GM10847 (cell line): ENCODE measurements around the gene WWOX.

Source experiments
- POLR2A ChIP-seq: IDR thresholded peaks from 2 replicates; pipeline ENCODE4 v1.6.1; 2011; ENCODE audit not compliant: insufficient read length; ENCODE audit errors: extremely low read depth

The WWOX gene

DNA sequence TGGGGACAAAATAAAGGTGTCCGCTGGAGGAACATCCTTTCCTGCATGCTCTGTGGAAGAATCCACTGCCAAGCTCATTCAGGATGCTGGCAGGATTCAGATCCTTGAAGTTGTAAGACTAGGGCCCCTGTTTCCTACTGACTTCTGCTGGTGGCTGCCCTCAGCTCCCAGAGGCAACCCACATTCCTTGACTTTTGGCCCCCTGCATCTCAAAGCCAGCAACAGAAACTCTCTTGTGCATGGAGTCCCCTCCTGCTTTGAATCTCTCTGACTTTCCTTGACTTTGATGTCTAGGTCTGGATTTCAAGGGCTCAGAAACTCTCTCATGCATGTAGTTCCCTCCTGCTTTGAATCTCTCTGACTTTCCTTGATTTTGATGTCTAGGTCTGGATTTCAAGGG is 461.5 kb downstream of the WWOX start:
- no peak for TF ChIP-seq POLR2A

DNA sequence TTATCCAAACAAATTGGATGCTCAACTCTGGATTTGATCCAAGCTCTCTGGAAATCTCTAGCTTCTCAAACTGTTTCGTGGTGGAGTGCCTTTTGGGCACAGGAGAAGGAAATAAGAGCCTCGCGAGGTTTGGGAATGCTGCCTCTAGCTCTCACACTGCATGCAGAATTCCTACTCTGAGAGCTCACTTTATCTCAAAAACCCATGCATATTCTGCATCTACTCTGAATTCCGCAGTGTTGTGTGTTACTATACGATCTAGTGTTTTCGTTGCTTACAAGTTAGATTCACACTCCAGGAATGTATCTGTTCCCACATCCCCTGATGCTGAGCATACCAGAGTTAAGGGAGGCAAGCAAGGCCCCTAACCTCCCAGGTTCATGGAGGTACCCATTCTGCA is 462.7 kb downstream of the WWOX start:
- TF ChIP-seq POLR2A, result no peak

DNA sequence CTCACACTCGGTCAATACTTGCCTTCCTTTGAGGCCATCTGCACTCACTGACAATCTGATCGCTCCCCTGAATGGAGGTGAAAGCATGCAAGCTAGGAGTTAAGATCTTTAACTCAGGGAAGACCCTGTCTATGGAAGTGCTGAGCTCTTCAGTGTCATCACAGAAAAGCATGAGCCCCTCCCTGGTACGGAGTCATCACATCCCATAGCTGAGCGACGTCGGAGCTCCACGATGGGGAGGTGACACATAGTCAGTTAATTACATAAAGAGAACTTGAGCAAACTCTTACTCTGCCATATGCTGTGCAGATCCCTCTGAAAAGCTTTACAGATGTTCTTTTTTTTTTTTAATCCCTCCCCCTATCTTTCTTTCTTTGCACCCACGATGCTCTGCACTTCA is 463.2 kb downstream of the WWOX start:
- TF ChIP-seq POLR2A, result no peak

DNA sequence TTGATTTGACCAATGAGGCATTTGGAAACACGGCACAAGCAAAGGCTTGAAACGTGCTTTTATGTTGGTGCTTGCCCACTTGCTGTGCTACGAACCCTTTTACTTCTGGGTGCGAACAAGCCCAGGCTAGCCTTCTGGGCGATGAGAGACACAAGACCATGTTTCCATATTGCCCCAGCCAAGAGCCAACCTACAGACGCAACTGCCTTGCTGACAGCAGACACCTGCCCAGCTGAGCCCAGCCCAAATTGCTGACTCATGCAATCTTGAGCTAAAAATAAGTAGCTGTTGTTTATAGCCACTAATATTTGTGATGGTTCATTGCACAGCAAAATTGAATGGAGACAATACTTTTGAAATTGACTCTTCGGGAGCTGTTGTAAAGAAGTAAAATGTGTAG is 464.5 kb downstream of the WWOX start:
- no peak for TF ChIP-seq POLR2A

DNA sequence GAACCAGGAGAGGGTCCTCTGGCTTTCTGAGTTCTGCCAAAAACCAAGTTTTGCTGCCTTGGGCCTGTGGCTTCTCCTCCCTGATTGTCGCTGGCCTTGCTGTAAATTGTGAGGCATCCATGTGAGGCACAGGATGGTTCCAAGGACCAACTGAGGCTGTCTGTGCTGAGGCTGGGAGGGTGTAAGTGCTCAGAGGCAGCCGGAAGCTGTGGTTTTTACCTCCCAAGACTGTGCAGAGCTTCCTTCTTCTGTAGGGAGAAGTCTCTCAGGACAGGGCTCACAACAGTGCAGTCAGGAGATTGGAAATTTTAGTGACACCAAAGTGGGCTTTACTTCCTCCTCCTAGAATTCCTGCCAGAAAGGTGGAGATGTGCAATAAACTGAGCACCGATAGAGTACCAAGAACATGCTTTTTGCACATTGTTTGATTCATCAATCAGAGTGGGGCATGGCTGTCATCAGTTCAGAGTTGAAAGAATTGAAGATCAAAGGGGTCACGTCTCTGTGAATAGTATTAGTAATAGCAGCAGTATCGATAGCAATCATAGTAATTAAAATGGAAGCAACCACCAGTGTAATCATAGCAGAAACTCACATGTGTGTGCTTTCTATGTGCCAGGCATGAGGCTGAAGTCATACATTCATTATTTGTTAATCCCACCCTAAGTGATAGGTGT is 467.1 kb downstream of the WWOX start:
- TF ChIP-seq POLR2A, result no peak

DNA sequence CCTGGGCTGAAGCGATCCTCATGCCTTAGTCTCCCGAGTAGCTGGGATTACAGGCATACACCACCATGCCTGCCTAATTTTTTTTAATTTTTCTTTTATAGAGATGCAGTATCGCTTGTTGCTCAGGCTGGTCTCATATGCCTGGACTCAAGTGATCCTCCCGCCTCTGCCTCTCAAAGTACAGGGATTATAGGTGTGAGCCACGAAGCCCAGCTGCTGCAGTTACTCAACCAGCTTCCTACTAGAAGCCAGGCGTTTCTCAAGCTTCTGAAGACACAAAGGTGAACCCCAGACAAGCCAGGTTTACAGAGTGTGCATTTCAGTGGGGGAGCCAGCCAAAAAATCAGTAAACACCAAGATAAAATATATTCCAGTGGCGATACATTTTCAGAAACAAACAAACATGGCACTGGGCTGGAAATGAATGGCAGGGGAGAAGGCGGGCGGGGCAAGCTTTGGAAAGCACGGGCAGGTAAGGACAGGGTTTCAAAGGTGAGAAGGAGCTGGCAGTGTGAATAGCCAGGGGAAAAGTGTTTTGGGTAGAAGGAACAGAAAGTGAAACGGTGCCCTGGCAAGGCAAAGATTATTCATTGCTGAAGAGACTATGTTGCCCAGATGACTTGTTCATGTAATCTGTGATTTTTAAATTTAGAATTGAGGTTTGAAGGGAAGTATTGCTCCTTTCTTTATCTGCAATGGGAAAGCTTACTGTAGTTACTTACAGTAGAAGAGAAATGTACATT is 471.1 kb downstream of the WWOX start:
- no peak for TF ChIP-seq POLR2A

DNA sequence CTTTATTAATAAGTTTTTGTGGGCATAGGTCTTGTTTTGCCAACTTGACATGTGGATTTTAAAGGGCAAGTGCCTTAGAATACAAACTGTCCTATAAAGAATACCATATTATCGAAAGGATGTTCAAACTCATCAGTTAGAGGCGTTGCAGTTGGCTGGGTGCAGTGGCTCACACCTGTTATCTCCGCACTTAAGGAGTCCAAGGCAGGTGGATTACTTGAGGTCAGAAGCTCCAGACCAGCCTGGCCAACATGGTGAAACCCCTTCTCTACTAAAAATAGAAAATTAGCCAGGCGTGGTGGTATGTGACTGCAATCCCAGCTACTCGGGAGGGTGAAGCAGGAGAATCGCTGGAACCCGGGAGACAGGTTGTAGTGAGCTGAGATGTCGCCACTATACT is 472.0 kb downstream of the WWOX start:
- no peak for TF ChIP-seq POLR2A

DNA sequence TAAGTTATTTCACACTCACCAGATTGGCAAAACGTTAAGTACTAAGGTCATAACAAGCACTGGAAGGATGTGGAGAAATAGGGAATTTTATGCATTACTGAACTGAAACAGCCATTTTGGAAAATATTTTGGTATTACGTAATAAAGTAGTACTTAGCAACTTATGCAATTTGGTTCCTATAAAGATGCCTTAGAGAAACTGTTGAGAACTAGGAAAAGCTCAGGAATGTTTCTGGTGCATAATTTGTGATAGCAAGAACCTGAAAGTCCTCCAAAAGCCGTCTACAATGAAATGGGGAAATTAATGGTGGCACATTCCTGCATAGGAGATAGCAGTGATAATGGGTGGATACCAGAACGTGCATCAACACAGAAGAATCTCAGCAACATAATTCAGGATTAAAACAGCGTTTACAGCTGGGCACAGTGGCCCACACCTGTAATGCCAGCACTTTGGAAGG is 472.5 kb downstream of the WWOX start:
- TF ChIP-seq POLR2A, result no peak

DNA sequence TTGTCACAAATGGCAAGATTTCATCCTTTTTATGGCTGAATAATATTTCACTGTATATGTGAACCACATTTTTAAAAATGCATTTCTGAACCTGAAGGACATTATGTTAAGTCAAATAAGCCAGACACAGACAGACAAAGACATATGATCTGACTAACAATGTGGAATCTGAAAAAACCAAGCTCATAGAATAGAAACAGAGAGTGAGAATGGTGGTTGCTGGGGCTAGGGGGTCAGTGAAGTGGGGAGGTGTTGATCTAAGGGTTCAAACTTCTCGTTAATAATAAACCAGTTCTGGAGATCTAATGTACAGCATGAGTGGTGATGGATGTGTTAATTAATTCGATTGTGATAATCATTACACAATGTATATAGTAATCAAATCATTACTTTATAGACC is 475.1 kb downstream of the WWOX start:
- no peak for TF ChIP-seq POLR2A

DNA sequence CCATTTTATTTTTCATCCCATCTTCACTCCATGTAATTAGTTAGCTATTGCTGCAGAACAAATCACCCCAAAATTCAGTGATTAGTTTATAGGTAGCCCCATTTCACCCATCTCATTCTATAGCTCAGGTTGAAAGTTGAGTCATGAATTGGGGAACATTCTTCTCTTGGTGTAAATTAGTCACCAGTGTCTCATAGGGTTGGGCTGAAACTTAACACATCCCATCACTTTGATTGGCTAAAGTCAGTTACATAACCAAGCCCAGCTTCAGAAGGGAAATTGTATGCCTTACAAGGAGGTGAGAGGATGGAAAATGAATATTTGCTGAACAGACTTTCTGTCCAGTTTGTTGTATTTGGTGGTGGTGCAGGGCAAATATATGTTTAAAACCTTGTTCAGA is 477.5 kb downstream of the WWOX start:
- no peak for TF ChIP-seq POLR2A

DNA sequence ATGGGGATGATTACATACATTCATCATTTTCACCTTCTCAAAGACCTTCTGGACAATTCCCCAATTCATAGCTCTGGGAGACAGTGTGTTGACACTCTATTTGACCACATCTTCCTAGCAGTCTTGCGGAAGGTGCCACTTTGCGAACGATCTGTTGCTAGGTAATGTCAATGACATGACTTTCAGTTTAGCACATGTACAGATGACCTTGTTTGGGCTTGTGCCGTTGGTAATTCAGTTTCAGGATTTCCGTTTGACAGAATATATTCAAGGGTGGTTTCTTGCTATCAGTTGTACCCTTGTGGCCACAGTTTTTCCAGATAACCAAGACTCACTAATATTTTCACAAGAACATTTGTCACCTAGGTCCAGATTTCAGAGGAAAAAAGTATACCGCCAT is 478.2 kb downstream of the WWOX start:
- no peak for TF ChIP-seq POLR2A

DNA sequence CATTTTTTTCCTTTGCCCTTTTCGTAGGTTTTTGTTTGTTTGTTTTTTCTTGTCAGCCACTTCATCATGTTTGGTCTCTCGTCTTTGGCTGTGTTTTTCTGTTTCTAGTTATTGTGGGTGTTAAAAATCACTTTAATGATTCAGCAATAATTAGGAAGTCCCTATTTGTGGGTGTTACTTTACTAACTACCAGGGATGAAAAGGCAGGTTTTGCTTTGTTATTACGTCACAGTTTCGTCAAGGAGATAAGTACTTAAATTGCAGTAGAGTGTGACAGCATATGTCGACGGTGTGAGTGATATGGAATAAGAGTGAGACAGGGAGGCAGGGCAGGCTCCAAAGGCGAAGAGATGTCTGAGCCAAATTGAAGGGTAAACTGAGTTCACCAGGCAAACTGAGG is 479.6 kb downstream of the WWOX start:
- no peak for TF ChIP-seq POLR2A

DNA sequence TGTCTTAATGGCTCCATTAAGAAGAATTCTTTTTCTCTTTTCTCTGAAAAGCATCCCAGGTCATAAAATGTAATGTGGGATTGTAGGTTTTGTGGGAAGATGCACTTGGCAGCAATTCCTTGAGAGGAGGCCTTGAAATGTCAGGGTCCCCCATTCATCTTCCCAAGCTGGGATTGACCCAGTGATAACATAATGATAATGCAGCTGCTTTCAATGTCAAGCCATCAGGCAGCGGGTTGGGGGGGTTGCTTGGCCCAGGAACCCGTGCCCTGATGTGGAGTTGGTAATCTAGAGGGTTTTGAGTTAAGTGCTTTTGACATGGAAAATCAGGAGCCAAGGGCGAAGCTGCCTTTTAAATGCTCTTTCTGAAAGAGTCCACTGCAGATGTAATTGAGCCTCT is 484.0 kb downstream of the WWOX start:
- no peak for TF ChIP-seq POLR2A

DNA sequence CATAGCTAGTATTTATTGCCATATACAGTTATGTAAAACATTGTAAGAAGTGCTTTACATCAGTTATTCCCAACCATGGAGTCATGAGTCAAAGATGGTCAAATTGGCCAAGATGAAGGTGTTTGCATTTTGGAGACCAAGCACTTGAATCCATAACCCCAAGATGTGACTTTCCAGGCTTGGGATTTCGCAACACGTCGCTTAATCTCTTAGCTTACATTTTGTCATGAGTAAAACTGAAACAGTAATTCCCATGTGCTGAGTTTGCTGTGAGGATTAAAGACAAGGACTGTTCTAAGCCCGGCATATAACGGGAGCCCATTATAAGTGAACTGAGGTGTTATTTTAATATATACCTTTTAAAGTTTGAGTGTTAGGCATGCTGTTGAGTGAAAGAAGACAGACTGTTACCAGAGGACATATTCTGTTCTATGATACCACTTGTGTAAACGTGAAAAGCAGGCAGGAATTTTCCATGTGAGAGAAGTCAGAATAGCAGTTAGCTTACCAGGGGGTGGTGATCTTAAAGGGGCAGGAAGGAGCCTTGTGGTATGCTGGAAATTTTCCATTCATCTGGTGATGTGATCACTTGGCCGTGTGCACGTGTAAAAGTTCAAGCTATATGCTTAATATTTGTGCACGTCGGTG is 484.9 kb downstream of the WWOX start:
- no peak for TF ChIP-seq POLR2A

DNA sequence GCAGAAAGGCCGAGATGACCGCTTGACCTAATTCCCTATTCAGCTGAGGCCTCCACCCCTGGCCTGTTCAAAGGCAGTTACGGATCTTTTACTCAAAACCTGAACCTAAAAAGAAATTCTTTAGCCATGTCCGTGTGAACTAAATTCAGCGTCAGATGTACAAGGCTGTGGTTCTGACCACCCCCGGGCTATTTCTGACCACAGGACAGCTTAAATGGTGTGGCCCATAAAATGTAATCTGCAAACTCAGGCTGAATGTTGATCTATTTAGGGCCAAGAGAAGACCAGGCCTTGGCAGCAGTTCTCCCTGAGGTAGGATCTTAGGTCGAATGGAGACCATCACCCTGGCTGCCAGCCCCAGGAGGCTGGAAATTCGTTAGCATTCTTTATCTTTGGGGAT is 485.5 kb downstream of the WWOX start:
- no peak for TF ChIP-seq POLR2A

DNA sequence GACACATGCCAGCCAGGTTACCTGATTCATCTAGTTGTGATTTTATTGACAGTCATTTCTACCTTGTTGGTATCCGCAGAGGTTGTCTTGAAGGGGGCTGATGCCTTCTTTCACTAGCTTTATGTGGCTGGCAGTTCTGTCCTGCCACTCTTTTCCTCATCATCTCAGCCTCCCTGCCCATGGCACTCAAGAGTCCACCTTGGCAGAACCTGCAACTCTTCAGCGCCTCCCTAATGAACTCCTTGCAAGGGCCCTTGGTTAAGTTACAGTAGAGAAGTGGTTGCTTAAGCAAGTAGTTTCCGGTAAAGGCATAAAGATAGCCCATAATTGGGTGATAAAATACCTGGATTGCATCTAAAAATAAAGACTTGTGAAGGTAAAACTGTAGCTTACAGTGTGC is 489.9 kb downstream of the WWOX start:
- TF ChIP-seq POLR2A, result no peak

DNA sequence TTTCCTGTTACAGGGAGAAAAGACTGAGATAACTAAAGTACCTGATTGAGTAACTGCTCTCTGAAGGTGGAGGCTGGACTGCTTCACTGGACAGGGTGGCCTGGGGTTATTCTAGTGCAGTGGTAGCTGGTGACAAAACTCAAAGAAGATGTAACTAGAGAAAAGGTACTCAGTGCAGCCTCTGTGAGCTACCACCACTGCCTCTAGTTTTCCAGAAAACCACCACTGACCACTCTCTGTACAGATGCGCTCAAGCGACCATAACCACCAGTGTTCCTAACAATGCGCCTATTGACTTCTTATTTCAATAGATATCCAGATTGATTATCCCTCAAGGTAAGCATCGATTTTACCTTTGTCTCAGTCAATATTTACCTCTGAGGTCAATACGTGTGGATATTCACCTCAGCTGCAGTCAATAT is 492.2 kb downstream of the WWOX start:
- no peak for TF ChIP-seq POLR2A

DNA sequence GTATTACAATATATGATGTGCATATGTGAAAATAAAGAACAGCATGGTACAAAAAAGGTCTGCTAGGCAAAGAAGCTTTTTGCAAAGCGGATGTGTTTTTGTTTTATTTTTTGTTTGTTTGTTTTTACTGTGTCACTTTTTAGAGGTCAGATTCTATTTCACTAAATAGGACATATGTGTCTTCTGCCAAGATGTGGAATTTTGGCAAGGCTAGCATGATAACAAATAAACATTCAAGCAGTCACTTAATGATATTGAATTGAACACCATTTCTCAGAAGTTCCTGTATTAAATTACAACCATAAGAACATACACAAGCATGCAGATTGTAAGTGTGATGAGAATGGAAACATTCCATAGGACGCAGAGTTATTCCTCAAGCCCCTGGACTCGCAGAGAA is 492.7 kb downstream of the WWOX start:
- no peak for TF ChIP-seq POLR2A
